Smooth muscle cell (in vitro differentiated cells): Measurements from ENCODE around the gene ZBTB7C. TPM values are rescaled to one million over a fixed set of nuclear protein-coding genes. Genes with fewer than 3 reads are reported as not detected.

ENCODE experiments used
- DNase-seq: peaks from one replicate; lab custom pipeline; 2025; ENCODE audit not compliant: unreplicated experiment; lab: John Stamatoyannopoulos, UW
- H2AFZ ChIP-seq: fragments of 200-600 bp; sonication (generic); 2 replicates; pipeline ENCODE4 v1.6.0; 2016; ENCODE audit warnings: antibody characterized with exemption, low read depth, mild to moderate bottlenecking
- H3F3A ChIP-seq: fragments of 200-600 bp; sonication (generic); 2 replicates; pipeline ENCODE4 v1.6.0; 2017; ENCODE audit warnings: antibody characterized with exemption, low read depth
- H3K27ac ChIP-seq: fragments of 200-600 bp; sonication (generic); 2 replicates; pipeline ENCODE4 v1.5.1; 2016; ENCODE audit warnings: low read depth, mild to moderate bottlenecking
- H3K27me3 ChIP-seq: fragments of 200-600 bp; sonication (generic); 2 replicates; pipeline ENCODE4 v1.6.1; 2016; ENCODE audit warnings: low read depth, mild to moderate bottlenecking
- H3K36me3 ChIP-seq: fragments of 200-600 bp; sonication (generic); 2 replicates; pipeline ENCODE4 v1.5.1; 2016; ENCODE audit warnings: low read depth
- H3K4me1 ChIP-seq: fragments of 200-600 bp; sonication (generic); 2 replicates; pipeline ENCODE4 v1.5.1; 2016; ENCODE audit warnings: low read depth
- H3K4me2 ChIP-seq: fragments of 200-600 bp; sonication (generic); 2 replicates; pipeline ENCODE4 v1.6.0; 2016; ENCODE audit warnings: mild to moderate bottlenecking
- H3K4me3 ChIP-seq: fragments of 200-600 bp; sonication (generic); 2 replicates; pipeline ENCODE4 v1.5.1; 2016; ENCODE audit warnings: mild to moderate bottlenecking
- H3K79me2 ChIP-seq: fragments of 200-600 bp; sonication (generic); 2 replicates; pipeline ENCODE4 v1.6.0; 2016; ENCODE audit warnings: low read depth, mild to moderate bottlenecking
- H3K9ac ChIP-seq: fragments of 200-600 bp; sonication (generic); 2 replicates; pipeline ENCODE4 v1.6.0; 2016; ENCODE audit warnings: low read depth
- H3K9me3 ChIP-seq: fragments of 200-600 bp; sonication (generic); replicated peaks from 2 replicates; pipeline ENCODE4 v1.5.1; 2016; ENCODE audit warnings: low read depth
- H4K20me1 ChIP-seq: fragments of 200-600 bp; sonication (generic); 2 replicates; pipeline ENCODE4 v1.6.0; 2016; ENCODE audit warnings: low read depth
- WGBS: methylation state at CpG from one replicate; pipeline ENCODE4 v1.1.7; 2016; ENCODE audit warnings: low lambda C conversion rate; 5-methylcytosine and 5-hydroxymethylcytosine counted together
- polyA plus RNA-seq: library from polyadenylated mRNA; unstranded; fragments of >200 nt; fragmentation: Nextera tagmentation; extraction: Ambion mirVana; gene quantifications from 2 replicates; pipeline ENCODE4 v1.2.1, GENCODE V29; 2016
- total RNA-seq: library from RNA; depleted of rRNA; stranded (reverse); fragments of >200 nt; gene quantifications from 2 replicates; pipeline ENCODE4 v1.2.3, GENCODE V29; 2014
- TF ChIP-seq, protein P1 (sequence below): fragments of 200-600 bp; sonication (generic); IDR thresholded peaks from 2 replicates; pipeline ENCODE4 v1.5.1; 2017; ENCODE audit warnings: borderline replicate concordance, mild to moderate bottlenecking, antibody characterized with exemption; ENCODE audit not compliant: insufficient read depth, poor library complexity, severe bottlenecking

Gene ZBTB7C
- total and polyA plus RNA-seq, 2 experiments from 2014 or later, result 0.48 to 0.63 TPM

DNA sequence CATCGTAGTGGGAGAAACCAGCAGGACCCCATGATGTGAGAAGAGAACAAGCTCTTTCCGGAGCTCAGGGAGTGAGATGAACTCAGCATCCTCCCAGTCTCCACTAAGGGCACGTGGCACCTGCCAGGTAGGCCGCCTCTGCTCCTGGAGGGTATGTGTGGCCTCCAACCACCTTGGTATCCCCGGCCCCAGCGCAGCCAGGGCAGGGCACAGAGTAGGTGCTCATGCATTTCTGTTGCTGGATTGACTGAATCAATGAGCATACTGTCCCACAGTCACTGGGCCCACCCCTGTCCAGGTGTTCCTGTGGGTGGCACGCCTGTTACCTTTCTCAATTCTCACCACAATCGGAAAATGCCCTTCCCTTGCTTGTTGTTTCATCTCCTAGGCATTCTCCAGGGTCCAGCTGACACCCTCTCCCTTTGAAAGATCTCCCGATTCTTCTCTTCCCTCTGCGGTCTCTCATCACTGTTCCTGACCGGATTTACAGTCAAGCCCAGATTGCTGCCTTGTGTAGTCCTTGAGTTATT, 340.2 kb downstream of the ZBTB7C start:
- no peaks in the 10 kb centered on the region for H3K27me3 ChIP-seq
- TF ChIP-seq, protein P1, sequence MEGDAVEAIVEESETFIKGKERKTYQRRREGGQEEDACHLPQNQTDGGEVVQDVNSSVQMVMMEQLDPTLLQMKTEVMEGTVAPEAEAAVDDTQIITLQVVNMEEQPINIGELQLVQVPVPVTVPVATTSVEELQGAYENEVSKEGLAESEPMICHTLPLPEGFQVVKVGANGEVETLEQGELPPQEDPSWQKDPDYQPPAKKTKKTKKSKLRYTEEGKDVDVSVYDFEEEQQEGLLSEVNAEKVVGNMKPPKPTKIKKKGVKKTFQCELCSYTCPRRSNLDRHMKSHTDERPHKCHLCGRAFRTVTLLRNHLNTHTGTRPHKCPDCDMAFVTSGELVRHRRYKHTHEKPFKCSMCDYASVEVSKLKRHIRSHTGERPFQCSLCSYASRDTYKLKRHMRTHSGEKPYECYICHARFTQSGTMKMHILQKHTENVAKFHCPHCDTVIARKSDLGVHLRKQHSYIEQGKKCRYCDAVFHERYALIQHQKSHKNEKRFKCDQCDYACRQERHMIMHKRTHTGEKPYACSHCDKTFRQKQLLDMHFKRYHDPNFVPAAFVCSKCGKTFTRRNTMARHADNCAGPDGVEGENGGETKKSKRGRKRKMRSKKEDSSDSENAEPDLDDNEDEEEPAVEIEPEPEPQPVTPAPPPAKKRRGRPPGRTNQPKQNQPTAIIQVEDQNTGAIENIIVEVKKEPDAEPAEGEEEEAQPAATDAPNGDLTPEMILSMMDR, result no peak
- no peak overlapping the region for H3K27ac ChIP-seq
- H3K4me2 ChIP-seq, result no peak overlapping the region
- no peak overlapping the region for H3K4me3 ChIP-seq
- H4K20me1 ChIP-seq, result no peaks in the 10 kb centered on the region
- no peak for DNase-seq
- H3F3A ChIP-seq, result no peaks in the 10 kb centered on the region
- H3K79me2 ChIP-seq, result no peaks in the 10 kb centered on the region
- WGBS, result 97% methylated on average over 11 of the region's 11 CpGs
- no peaks in the 10 kb centered on the region for H3K9me3 ChIP-seq
- no peaks in the 10 kb centered on the region for H3K36me3 ChIP-seq
- no peak overlapping the region for H2AFZ ChIP-seq
- no peak overlapping the region for H3K9ac ChIP-seq
- peaks cover 8% of the 10 kb centered on the region for H3K4me1 ChIP-seq

- H3K27me3 ChIP-seq, result no peaks in the 10 kb centered on the region
- no peak for DNase-seq
- H3K27ac ChIP-seq, result no peak overlapping the region
- H4K20me1 ChIP-seq, result no peaks in the 10 kb centered on the region
- H3K9ac ChIP-seq, result no peak overlapping the region
- no peak overlapping the region for H3K4me3 ChIP-seq
- WGBS, result 55% methylated on average over 4 of the region's 4 CpGs
- no peaks in the 10 kb centered on the region for H3F3A ChIP-seq
- no peak overlapping the region for H3K4me2 ChIP-seq
- H3K4me1 ChIP-seq, result no peaks in the 10 kb centered on the region
- H2AFZ ChIP-seq, result no peak overlapping the region
- no peaks in the 10 kb centered on the region for H3K36me3 ChIP-seq
- TF ChIP-seq, protein P1, result no peak
- H3K79me2 ChIP-seq, result no peaks in the 10 kb centered on the region
- no peaks in the 10 kb centered on the region for H3K9me3 ChIP-seq
Observed at GRCh38 chr18:48066225-48066652, 342.9 kb downstream of the ZBTB7C start.

DNA sequence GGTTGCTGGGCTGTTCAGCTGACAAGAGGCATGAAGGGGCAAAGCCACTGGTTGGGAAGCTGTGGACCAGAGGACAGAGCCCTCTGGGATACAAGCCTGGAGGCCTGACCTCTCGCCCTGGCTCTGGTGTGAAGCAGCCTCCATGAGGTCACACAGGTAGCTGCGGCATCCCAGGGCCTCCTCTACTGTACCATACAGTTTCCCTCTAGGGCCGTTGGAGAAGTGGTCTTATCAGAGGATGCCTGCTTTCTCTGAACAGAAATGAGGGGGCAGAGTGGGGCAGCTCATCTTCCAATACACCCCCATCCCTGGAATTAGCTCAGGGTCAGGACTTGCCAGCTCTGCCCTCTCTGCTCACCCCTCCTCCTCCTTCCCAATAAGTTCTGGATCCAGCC, 343.6 kb downstream of the ZBTB7C start:
- H3F3A ChIP-seq, result no peaks in the 10 kb centered on the region
- TF ChIP-seq, protein P1, result no peak
- H3K36me3 ChIP-seq, result no peaks in the 10 kb centered on the region
- no peaks in the 10 kb centered on the region for H4K20me1 ChIP-seq
- no peak overlapping the region for H3K4me2 ChIP-seq
- H2AFZ ChIP-seq, result no peak overlapping the region
- WGBS, result 88% methylated on average over 3 of the region's 3 CpGs
- H3K4me3 ChIP-seq, result no peak overlapping the region
- H3K27ac ChIP-seq, result no peak overlapping the region
- H3K4me1 ChIP-seq, result no peaks in the 10 kb centered on the region
- H3K9ac ChIP-seq, result no peak overlapping the region
- H3K79me2 ChIP-seq, result no peaks in the 10 kb centered on the region
- DNase-seq, result no peak
- no peaks in the 10 kb centered on the region for H3K27me3 ChIP-seq
- no peaks in the 10 kb centered on the region for H3K9me3 ChIP-seq

DNA sequence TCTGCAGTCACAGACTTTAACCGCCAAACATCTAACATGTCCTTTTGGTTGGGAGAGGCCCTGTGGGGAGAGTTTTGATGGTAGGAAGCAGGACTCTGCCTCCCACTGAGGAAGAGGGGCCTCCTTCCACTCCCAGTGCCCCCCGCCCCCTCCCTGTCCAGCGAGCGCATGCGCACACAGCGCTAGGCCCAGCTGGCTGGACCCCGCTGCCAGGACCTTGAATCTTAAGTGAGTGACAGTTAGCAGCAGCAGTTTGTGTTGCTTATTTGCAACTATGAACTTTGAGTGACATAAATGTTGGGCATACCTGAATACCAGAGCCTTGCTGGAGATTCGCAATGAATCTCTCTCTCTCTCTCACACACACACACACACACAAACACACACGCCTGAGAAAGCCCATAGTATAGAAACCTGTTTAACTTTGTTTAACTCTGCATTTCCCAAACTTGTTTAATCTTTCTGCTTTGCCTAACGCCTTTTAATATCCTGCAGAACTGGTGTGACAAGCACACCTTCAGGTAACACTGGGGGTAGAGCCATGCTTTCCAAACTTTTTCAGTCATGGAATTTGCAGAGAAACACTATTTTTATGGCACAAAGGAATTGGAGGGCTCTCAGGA, 344.1 kb downstream of the ZBTB7C start:
- no peak overlapping the region for H3K27ac ChIP-seq
- no peaks in the 10 kb centered on the region for H3K9me3 ChIP-seq
- DNase-seq, result no peak
- no peaks in the 10 kb centered on the region for H3K36me3 ChIP-seq
- no peaks in the 10 kb centered on the region for H3K79me2 ChIP-seq
- H3F3A ChIP-seq, result no peaks in the 10 kb centered on the region
- H3K9ac ChIP-seq, result no peak overlapping the region
- 93% methylated on average over 10 of the region's 10 CpGs for WGBS
- H4K20me1 ChIP-seq, result no peaks in the 10 kb centered on the region
- H3K27me3 ChIP-seq, result no peaks in the 10 kb centered on the region
- H3K4me3 ChIP-seq, result no peak overlapping the region
- TF ChIP-seq, protein P1, result no peak
- peaks cover under 1% of the 10 kb centered on the region for H3K4me1 ChIP-seq
- no peak overlapping the region for H2AFZ ChIP-seq
- no peak overlapping the region for H3K4me2 ChIP-seq
